ENCODE results near the gene MFRP.

The MFRP gene

DNA sequence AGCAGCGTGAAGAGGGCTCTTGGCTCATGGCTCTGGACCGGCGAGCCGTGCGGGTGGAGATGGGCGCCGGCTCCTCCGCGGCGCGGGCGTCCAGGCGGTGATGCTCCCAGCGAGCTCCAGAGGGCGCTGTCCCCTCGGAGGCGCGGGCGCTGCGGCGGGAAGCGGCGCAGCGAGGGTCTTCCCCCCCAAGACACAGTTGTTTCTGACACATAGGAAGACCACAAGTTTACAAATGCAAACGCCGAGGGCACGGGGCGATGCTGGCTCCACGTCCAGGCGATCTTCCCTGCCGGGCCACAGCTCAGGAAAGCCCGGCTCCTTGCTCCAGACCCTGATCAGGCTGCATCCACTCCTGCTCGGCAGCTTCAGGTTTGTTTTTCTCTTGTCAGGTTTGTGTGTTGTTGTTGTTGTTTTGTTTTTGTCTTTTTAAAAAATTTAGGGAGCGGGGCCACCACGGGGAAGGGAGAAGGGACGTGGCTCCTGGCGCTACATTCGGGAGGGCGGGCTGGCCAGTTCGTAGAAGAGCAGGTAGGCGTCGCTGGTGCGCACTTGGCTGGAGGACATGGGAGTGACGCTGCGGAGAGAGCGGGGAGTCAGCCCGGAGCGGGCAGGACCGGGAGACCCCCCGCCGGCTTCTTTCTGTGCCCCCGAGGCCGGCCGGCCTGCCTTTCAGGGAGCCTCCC, 10.0 kb upstream of the MFRP start:
- peak overlapping the region; percentile 33 for H3K4me3 ChIP-seq (ENCODE audit: low read depth, low read length)
- H3K4me2 ChIP-seq (ENCODE audit: low read length): peak overlapping the region; percentile 51
- H3K79me2 ChIP-seq: no peaks in the 10 kb centered on the region
- H3K36me3 ChIP-seq (ENCODE audit: control insufficient read depth, insufficient read depth, low read length): no peaks in the 10 kb centered on the region
- H3K27me3 ChIP-seq (ENCODE audit: control insufficient read depth, insufficient read depth, low read length): no peaks in the 10 kb centered on the region
- H3K9ac ChIP-seq: no peak overlapping the region
- peak overlapping the region; percentile 58 for H2AFZ ChIP-seq
- no peaks in the 10 kb centered on the region for H3K9me3 ChIP-seq (ENCODE audit: control insufficient read depth, low read length)
- TF ChIP-seq, protein P1, sequence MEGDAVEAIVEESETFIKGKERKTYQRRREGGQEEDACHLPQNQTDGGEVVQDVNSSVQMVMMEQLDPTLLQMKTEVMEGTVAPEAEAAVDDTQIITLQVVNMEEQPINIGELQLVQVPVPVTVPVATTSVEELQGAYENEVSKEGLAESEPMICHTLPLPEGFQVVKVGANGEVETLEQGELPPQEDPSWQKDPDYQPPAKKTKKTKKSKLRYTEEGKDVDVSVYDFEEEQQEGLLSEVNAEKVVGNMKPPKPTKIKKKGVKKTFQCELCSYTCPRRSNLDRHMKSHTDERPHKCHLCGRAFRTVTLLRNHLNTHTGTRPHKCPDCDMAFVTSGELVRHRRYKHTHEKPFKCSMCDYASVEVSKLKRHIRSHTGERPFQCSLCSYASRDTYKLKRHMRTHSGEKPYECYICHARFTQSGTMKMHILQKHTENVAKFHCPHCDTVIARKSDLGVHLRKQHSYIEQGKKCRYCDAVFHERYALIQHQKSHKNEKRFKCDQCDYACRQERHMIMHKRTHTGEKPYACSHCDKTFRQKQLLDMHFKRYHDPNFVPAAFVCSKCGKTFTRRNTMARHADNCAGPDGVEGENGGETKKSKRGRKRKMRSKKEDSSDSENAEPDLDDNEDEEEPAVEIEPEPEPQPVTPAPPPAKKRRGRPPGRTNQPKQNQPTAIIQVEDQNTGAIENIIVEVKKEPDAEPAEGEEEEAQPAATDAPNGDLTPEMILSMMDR (IDR thresholded peaks at IDR 0.05): peak; percentile 13
- H3K4me1 ChIP-seq: no peaks in the 10 kb centered on the region
- H3K27ac ChIP-seq: no peak overlapping the region

DNA sequence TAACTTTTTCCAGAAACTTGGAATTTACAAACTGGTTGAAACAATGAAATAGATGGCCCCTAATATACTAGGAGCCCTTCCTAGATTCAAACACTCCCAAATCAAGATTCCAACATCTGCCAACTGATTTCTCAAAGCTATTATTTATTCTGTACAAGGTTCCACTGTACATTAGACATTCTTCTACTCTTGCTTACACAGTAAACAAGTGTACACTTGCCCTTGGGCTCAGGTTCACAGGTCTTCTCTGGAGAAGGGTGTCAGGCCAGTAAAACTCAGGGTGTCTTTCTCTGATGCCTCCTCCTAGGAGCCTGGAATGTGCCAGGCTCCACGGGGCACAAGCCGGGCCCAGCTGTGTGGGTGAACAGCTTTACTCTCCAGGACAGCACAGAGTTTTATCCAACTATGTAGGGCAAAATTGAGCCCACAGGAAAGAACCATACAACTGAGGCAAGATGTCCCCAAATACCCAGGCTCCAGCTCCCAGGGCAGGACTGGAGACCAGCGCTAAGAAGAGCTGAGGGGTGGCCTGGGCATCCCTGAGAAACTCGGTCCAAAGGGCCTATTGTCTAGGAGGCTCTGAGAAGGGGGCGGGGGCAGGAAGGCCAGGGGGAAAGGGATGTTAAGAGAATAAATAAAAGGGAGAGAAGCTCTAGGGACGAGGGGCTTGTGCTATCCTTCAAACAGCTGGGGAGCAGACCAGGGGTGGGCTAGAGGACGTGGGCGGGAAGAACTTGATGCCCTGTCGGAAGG, 8.8 kb upstream of the MFRP start:
- Histone ChIP-seq H3K4me2 (ENCODE audit: low read length) (no peak overlapping the region), H3K4me3 (ENCODE audit: low read depth, low read length) (no peak overlapping the region), H3K27ac (no peak overlapping the region), H3K36me3 (ENCODE audit: control insufficient read depth, insufficient read depth, low read length) (no peaks in the 10 kb centered on the region), H3K79me2 (no peaks in the 10 kb centered on the region), H3K4me1 (no peaks in the 10 kb centered on the region), H3K27me3 (ENCODE audit: control insufficient read depth, insufficient read depth, low read length) (no peaks in the 10 kb centered on the region), H3K9ac (no peak overlapping the region), H3K9me3 (ENCODE audit: control insufficient read depth, low read length) (no peaks in the 10 kb centered on the region), H2AFZ (no peak overlapping the region)
- TF ChIP-seq, protein P1 (IDR thresholded peaks at IDR 0.05): no peak

DNA sequence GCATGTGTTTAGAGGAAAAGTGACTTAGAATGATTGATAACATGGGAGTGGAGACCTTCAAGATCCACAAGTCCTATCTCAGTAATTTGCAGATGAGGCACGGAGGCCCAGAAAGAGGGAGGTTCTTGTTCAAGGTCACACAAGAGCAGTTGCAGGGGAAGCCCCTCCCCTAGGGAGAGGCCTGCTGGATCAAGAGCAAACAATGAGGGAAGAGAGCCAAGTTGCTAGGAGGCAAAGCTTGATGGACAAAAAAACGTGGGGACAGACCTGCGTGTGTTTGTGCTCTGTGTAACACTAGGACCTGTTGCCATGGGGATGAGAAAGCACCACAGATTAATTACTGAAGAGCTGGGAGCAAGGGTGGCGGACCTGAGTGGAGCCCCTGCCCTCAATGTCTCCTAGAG, 6.4 kb upstream of the MFRP start:
- no peaks in the 10 kb centered on the region for H3K36me3 ChIP-seq (ENCODE audit: control insufficient read depth, insufficient read depth, low read length)
- TF ChIP-seq, protein P1 (IDR thresholded peaks at IDR 0.05): no peak
- H3K4me1 ChIP-seq: no peaks in the 10 kb centered on the region
- no peaks in the 10 kb centered on the region for H3K27me3 ChIP-seq (ENCODE audit: control insufficient read depth, insufficient read depth, low read length)
- no peak overlapping the region for H3K4me3 ChIP-seq (ENCODE audit: low read depth, low read length)
- no peak overlapping the region for H3K27ac ChIP-seq
- peak overlapping the region; percentile 33 for H2AFZ ChIP-seq
- H3K9ac ChIP-seq: no peak overlapping the region
- H3K79me2 ChIP-seq: no peaks in the 10 kb centered on the region
- no peak overlapping the region for H3K4me2 ChIP-seq (ENCODE audit: low read length)
- H3K9me3 ChIP-seq (ENCODE audit: control insufficient read depth, low read length): no peaks in the 10 kb centered on the region

DNA sequence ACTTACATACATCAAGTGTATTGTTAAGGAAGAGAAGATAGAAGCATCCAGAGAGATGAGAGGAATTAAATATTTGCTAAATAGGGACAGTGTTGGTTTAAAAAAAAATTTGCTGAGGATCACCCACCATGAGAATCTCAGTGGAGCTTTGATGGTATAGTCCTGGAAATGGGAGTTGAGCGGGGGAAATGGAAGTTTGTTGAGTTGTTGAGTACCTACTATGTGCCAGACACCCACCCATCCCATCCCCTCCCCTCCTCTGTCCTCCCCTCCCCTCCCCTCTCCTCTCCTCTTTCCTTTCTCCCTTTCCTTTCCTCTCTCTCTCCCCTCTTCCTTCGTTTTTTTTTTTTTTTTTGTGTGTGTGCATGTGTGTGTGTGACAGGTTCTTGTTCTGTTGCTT, 4.7 kb upstream of the MFRP start:
- Histone ChIP-seq H3K36me3 (ENCODE audit: control insufficient read depth, insufficient read depth, low read length) (no peaks in the 10 kb centered on the region), H3K4me2 (ENCODE audit: low read length) (no peak overlapping the region), H3K27ac (no peak overlapping the region), H3K9me3 (ENCODE audit: control insufficient read depth, low read length) (no peaks in the 10 kb centered on the region), H3K4me1 (no peaks in the 10 kb centered on the region), H2AFZ (no peak overlapping the region), H3K4me3 (ENCODE audit: low read depth, low read length) (no peak overlapping the region), H3K79me2 (no peaks in the 10 kb centered on the region), H3K9ac (no peak overlapping the region), H3K27me3 (ENCODE audit: control insufficient read depth, insufficient read depth, low read length) (no peaks in the 10 kb centered on the region)
- TF ChIP-seq, protein P1 (IDR thresholded peaks at IDR 0.05): no peak

Data from parathyroid adenoma (tissue), 2 donors.